EL (cell line): ENCODE data around the gene TNIK.

Experiments
- DNase-seq: peaks from one replicate; pipeline ENCODE4 v3.0.0-alpha.2; 2016

The TNIK gene

DNA sequence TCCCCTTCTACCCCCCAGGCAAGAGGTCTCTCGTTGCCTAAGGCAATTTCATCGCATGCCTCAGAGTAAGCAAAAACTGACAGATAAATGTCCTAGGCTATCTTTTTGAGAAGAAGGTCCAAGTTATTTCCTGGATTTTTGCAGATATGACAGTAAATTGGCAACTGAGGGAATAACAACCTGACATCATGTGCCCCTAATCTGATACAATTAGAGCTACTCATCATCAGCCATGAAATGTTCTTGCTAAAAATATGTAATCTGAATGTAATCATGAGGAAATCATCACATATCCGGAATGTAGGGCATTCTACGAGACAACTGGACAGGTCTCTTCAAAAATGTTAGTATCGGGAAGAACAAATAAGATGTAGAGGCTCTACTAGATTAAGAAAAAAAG lies 44.1 kb downstream of the TNIK start:
- peak; percentile 33 for DNase-seq

DNA sequence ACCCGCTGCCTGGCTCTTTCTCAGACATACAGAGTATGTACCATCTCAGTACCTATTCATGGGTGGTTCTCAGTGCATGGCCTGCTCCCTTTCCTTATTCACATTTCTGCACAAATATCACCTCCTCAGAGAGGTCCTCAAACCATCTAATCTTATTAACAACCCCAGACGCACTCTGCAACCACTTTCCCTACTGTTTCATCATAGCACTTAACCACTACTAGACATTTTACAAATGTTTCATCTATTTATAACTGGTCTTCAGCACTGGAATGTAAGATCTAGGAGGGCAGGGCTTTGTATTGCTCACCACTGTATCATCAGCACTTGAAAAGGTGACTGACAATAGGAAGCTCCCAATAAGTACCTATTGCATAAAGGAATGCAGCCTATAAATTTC lies 45.1 kb downstream of the TNIK start:
- DNase-seq = peak; percentile 38

DNA sequence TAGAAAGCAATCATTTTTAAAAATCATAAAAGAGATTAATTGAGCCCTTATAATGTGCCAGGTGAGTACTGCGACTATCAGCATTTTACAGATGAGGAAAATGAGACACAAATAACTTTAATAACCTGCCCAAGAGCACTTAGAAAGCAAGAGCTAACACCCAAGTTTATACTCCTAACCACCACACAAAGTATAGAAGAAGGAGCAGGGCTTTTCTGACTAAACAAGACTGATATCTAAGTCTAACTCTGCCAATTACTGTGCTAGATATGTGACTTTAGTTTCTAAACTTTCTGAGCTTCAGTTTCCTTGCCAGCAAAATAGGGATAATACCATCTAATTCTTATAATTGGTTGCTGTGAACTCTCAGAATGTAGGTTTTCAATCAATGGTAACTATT lies 47.7 kb downstream of the TNIK start:
- no peak for DNase-seq

DNA sequence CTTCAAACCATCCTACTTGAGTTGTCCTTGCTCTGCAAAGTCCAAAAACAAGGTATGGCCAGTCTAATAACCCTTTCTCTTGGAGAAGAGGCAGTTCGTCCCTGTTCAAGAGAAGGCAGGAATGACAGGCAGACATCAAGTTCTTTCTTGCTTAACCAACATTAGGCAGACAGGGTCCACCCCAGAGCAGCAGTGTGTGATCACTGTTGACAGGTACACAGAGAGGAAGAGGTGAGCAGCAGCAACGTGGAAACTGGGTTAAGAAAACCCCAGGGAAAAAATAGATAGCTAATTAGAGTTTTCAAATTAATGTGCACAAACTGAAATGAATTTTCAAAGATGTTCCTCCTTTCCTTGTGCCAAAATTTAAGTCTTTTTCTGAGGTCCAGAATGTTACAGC lies 48.2 kb downstream of the TNIK start:
- DNase-seq = no peak

DNA sequence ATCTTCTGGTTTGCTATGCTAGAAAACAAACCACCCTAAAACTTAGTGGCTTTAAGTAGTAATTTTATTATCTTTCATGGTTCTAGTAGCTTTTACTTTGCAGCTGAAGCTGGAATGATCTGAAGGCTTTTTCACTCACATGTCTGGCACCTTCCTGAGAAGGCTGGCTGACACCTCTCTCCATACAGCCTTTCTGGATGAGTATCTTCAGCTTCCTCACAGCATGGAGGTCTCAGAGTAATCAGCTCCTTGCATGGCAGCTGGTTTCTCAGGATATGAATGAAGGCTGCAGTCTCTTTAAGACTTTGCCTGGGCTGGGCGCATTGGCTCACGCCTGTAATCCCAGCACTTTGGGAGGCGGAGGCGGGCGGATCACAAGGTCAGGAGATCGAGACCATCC lies 50.0 kb downstream of the TNIK start:
- DNase-seq = no peak

DNA sequence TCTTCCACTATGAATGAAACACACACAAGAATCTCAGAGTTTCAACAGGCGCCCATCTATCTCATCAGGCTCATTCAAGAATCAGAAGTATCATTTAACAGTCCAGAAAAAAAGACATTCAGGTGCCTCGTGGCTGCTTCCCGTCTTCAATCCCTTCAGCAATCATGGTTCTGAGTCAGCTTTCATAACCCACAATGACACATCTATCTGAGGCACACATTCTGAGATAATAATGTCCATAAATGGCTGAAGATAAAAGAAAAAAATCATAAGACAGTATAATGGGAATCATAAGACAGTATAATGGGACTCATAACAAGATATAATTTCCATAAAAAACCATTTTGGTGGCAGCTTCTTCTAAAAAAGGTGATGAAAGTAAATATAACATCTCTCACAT lies 52.4 kb downstream of the TNIK start:
- DNase-seq = peak; percentile 78

DNA sequence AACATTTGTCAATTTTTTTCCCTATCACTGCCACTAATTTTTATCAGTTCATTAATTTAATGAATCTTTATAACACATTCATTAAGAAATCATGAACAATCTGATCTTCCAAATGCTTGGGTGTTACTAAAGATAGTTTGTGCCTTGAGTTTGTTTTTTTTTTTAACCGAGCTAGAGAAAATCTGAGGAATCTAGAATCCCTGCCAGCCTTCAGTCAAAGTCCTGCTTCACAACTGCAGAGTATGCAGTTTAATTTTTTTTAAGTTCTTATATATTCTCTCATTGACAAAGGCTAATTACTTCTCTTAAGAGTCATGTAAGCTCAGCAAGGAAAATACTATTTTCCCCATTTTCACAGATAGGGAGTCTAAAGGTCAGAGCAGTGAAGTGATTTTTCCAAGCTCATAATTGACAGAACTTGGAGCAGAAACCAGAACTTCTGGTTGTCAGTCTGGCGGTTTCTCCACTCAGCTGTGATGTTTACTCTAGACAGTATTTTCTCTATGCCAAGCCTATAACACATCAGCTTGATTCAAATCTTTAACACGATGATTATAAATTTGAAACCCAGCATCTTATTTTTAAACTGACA lies 55.7 kb downstream of the TNIK start:
- DNase-seq = no peak

DNA sequence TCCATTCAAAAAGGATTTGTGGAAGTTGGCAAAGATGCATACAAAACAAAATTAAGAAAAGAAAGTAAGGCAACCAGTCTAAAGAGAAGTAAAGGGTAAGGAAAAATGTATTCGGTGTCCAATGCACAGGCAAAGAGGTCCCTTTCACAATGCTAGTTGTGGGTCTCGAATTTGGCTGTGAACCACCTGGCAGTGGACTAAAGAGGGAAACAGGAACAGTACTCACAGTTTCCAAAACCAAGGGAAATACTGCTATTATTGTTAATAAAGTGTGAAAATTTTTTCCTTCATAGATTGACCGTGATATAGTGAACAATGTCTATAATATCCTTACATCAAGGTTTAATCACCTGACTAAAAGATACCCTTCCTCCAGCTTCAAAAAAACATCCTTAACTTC lies 57.9 kb downstream of the TNIK start:
- DNase-seq = no peak

DNA sequence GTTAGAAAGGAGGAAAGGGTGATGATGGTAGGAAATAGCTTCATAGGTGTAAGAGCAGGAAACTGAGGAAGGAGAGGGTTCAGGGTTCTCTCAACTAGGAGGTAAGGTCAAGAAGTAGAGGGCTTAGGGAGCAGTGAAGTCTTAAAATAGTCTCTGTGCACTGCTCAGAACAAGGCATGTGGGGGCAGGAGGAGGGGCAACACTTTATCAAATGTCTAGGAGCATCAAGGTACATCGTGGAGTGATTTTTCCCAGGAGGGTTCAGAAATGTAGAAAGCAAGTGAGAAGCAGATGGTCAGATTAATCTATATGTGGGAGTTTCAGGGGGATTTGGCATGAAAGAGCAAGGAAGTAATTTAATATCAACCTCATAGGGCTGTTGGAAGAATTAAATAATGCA lies 58.8 kb downstream of the TNIK start:
- DNase-seq = no peak

DNA sequence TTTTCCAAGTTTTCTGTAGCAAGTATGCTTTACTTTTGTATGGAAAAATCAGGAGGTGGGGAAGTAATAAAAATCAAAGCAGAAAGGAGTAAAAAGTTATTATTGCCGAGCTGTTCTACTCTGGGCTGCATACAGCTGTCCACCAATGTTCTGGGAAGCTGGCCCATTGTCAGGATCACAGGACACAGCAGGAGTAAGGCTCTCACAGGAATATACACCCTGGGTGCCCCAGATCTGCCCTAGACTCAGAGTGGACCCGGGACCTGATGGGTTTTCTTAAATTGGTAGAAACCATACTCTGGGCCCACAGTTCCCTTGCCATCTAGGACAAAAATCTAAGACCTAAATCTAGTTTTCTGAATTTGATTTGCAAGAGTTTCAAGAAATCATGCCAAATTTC lies 60.4 kb downstream of the TNIK start:
- no peak for DNase-seq

DNA sequence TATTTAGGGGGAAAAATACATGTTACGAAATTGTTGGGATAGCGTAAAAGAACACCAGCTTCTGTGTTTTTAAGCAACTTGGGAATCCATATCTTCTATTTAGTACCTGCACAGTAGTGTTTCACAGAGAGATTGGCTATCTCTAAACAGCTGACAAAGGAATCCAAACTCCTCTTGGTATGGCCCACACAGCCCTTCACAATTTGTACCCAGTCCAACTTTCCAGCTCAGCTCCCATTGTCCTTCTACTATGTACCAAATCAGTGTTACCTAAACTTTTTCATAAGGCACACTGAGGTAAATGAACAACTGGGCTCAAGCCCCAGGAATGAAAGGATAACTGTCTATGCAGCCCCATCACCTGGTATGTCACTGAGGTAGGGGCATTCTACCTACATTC lies 61.9 kb downstream of the TNIK start:
- DNase-seq = no peak

DNA sequence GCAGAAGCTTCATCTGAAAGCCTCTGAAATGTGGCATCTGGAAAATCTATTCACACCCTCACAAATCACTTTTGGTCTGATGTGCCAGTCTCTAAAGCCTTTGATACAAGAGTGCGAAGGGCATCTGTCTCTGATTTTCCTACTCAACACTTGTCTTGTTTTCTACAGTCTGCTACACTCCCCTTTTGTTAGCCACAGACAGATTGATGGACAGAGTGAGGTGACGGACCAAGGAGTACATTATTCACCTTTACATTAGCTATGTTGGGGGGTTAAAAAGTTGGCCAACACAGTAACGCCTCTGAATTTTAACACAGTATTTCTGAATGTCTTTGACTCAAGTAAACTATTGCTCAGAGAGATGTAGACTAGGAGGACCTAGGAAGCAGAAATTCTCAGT lies 63.1 kb downstream of the TNIK start:
- DNase-seq = no peak

DNA sequence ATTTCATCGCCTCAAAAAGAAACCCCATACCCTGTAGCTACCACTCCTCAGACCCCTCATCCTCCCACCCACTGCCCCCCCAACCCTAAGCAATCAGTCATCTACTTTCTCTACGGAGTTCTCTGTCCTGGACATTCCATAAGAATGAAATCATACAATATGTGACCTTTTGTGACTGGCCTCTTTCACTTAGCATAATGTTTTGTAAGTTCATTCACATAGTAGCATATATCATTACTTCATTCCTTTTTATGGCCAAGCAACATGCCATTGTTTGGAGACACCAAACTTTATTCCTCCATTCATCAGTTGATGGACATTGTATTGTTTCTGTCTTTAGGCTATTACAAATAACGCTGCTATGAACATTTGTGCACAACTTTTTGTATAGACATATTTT lies 64.2 kb downstream of the TNIK start:
- peak; percentile 67 for DNase-seq

DNA sequence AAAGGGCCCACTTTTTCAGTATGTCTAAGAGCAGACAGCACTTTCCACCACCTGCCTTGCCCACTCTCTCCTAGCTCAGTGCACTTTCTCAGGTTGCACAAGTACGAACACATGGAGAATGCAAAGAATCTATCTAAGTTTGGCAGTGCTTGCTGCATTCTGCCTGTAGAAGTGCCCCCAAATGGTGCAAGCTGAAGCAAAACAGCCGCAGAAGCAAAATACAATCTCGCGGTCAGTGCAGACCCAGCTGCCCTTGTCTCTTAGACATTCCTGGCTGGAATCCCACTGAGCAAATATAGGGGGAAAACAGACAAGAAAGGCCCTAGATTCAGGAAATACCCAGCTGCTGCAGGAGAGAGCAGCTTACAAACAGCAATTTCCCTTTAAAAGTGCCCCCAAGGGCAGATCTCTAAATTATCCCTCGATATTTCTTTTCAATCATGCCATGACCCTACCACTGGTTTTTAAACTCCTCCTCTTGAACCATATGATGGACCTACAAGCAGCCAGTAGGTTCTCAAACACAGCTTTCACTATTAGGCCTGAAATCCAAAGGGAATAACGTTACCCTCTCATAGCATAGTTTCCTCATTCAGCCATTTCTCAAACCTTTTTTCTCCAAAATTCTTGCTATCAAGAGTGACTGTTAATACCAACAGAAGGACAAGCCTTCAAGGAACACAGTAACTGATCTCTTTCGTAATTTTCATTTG lies 67.0 kb downstream of the TNIK start:
- no peak for DNase-seq

DNA sequence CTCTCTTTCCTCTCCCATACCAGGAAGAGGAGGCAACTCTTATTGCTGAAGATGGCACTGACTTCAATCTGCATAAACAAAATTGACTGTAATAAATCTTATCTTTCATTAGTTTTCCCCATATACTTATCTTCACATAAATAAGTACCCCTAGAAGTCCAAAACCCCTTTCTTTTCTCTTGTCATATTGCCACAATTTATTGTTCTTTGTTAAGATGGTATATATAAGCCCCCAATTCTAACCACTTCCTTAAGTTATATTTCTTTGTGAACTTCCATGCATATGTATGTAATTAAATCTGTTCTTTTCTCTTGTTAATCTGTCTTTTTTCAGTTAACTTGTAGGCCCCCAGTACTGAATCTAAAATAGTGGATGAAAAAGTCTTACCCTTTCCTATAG lies 68.8 kb downstream of the TNIK start:
- no peak for DNase-seq

DNA sequence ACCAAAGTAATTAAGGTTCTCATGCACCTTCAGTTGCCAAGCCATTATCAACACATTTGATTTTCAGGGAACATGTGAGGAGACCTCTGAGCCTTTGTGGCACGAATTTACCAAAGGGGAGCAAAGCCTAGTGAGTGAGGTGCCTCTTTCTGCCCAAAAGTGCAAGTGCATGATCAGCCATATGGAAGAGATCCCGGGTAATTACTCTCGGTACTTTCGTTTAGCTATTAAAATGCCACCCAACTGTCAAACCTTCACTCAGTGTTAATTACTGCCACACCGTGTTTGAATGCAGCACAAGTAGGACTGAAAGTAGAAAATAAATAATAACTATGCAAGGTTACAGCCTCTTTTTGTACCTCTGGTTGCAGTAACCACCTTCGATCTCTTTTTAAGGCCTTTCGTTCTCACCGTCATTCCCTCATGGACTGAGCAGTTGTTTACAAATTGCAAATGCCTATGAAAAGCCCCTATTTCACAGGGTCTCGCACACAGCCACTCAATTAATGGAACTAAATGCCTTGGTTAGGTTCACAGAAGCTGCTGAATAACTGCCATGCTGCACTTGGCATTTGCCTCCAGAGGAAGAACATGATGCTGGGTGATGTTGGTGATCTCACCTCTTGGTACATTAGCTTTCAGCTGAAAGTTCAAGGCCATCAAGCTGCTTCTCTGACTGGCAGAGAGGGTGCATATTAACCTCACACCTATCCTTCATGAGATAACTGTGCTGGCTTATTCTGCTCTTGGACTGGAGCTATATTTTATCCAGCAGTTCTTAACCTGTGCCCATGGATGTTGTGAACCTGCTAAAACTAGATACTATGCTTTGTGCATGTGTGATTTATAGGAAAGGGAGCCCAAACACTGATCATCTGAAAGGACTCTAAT lies 69.9 kb downstream of the TNIK start:
- no peak for DNase-seq

DNA sequence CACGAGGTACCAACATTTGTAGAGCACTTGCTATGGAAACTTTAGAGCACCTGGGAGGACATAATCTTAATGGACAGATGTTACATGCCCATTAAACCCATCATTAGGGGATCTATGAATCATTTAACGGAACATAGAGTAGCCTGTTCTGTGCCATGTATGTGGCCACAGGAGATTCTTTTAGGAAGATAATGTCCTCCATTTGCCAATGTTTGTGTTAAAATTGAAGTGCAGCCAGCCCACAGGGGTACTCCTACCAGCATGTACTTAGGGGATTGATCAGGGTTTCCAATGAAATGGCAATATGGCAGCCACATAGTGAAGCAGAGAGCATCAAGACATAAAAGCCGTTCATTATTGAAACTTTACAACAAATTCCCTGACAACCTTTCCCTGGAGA lies 70.7 kb downstream of the TNIK start:
- no peak for DNase-seq

DNA sequence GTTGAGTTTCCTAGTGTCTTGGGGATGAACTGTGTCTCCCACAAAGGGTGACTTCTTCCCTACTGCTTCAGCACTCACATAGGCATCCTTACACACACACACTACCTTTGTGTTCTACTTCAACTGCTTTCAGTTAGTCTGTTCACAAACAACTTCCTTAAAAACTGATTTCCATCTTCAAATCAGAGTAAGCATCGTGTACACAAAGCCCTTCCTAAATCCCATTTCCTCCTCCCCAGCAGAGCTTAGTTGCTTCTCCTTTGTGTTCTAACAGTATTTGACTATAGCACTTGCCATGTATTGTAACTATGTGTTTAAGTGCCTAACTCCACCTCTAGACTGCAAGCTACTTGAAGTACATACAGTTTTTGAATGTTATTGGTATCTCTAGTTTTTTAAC lies 71.7 kb downstream of the TNIK start:
- no peak for DNase-seq

DNA sequence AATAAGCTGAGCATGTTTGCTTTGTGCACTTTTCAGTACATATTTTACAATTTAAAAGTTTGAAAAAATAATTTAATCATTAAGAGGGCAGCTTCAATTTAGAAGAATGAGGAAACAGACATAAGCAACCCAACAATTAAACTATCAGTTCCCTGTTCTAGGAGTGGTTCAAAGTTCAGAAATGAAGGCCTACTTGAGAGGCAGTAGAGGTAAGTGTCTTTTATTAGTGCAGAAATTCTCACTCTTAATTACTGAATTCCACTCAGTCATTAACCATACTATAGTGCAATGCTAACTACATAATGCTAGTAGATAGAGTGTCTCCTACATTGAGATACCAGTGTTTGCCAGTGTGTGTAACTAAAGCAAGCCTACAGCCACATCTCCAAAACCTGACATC lies 73.1 kb downstream of the TNIK start:
- no peak for DNase-seq

DNA sequence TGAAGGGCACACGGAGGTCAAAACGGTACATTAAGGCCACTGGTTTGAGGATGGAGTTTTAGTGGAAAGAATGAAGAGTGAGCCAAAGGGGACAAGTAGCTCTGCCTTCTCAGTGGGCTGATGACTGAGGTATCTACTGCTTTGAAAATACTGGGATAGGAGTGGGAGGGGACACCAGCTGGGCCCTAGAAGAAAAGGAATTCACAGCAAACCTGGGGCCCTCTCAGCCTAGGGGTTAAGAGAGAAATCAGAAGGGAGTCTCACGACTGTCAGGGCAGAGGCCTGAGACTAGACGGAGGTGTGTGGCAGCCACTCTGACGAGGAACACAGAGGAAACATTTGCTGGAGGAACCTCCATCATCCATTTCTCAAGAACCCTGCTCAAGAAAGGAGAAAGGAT lies 75.1 kb downstream of the TNIK start:
- DNase-seq = no peak

DNA sequence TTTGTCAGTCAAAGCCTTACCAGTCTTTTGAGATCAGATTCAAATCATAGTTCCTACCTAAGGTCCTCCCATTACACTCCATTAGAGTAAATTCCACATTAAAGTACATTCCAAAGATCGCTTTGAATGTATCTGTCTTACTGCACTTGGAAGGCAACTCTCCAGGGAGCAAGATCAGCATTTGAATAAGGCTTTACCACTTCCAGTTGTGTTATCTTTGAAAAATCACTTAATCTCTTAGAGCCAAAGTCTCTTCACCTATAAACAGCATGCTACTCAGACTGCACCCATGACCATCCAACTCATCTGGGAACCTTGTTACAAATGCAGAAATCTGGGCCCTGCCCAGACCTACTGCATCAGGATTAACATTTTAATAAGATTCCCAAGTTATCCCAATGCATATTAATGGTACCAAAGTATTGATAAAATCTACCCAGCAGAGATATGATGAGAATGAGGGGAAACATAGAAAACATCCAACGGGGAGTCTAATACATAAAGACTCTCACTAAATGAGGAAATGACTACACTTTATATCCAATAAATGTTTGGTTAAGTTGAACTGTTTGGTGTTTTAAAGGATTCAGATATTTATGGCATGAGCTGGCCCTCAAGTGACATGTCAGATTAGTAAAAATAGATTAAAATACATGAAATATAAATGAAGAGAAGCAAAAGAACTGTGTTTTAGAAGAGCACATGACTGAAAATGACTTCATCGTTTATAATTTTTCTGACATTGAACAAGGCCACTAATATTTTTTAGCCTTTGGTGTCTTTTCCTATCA lies 75.9 kb downstream of the TNIK start:
- DNase-seq = peak; percentile 66

DNA sequence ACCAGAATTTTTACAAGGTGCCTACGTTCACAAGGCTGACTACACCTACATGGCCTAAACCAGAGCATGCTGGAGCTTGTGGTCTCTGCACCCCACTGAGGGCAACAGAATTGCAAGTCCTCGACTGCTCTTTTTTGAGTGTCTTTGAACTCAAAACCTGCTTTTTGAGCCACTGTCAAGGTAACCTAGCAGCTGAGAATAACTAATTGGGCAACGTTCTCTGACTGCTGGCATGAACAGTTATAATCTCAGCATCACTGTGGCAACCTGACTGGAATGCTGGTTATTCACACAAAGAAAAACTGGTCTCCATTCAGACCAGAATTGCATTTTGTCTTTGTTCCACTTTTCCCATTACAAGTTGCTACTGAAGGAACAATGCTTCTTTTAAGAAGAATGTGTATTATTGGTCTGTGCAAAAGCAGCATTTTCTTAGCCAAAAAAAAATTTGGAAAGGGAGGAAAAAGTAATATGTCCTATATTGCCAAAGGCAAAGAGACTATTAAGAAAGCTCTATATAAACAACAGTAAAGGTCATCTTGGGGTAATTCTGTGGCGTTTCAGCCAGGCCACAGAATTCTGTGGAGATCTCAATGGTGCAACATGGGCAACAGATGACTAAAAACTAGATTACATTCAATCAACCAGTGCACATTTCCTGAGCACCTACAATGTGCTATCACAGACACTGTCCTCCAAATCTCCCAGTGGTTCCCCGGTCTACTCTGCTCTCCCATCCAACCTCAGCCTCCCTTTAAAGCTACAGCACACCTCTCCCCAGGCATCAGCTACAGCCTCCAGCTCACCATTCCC lies 76.8 kb downstream of the TNIK start:
- peak; percentile 50 for DNase-seq
